Endothelial cell (in vitro differentiated cells): ENCODE measurements around the gene OR2AJ1. TPM values are rescaled to one million over a fixed set of nuclear protein-coding genes. Genes with fewer than 3 reads are reported as not detected.

ENCODE experiments used
- DNase-seq: peaks from one replicate; pipeline ENCODE4 v3.0.0; 2021; ENCODE audit warnings: low spot score
- H3K27ac Mint-ChIP-seq: one replicate; pipeline ENCODE4 v1.8.0; 2021; ENCODE audit warnings: mixed read lengths, inconsistent platforms; ENCODE audit not compliant: unreplicated experiment
- H3K27me3 Mint-ChIP-seq: one replicate; pipeline ENCODE4 v1.8.0; 2021; ENCODE audit warnings: mild to moderate bottlenecking, moderate library complexity, mixed read lengths, inconsistent platforms; ENCODE audit not compliant: unreplicated experiment
- H3K36me3 Mint-ChIP-seq: one replicate; pipeline ENCODE4 v1.8.0; 2021; ENCODE audit warnings: mild to moderate bottlenecking, low read depth, mixed read lengths, inconsistent platforms; ENCODE audit not compliant: unreplicated experiment
- H3K4me1 Mint-ChIP-seq: one replicate; pipeline ENCODE4 v1.8.0; 2021; ENCODE audit warnings: mild to moderate bottlenecking, mixed read lengths, inconsistent platforms; ENCODE audit not compliant: unreplicated experiment
- H3K4me3 Mint-ChIP-seq: one replicate; pipeline ENCODE4 v1.8.0; 2021; ENCODE audit warnings: mild to moderate bottlenecking, mixed read lengths, inconsistent platforms; ENCODE audit not compliant: unreplicated experiment
- H3K9me3 Mint-ChIP-seq: one replicate; pipeline ENCODE4 v1.8.0; 2021; ENCODE audit warnings: mixed read lengths, inconsistent platforms; ENCODE audit not compliant: unreplicated experiment
- CTCF ChIP-seq: fragments of 200-600 bp; sonication (generic); IDR thresholded peaks from one replicate; pipeline ENCODE4 v1.5.0; 2021; ENCODE audit warnings: antibody characterized with exemption; ENCODE audit not compliant: unreplicated experiment
- long read RNA-seq: library from polyadenylated mRNA; unstranded; transcript quantifications from one replicate; pipeline ENCODE4 v2.0.0, GENCODE V29; 2020; ENCODE audit not compliant: unreplicated experiment
- total RNA-seq: library from RNA; stranded (reverse); fragmentation: NEBNext Ultra II Directional; extraction: Animal tissue kit (Norgen Biotek cat#: 25700); gene quantifications from one replicate; pipeline ENCODE4 v1.2.1, GENCODE V29; 2021; ENCODE audit not compliant: unreplicated experiment

OR2AJ1 gene
- total RNA-seq: not detected
- long read RNA-seq: 0 reads

- no peak for DNase-seq
- H3K4me3 Mint-ChIP-seq: no peak within 1 kb of the TSS
- no peaks in the 10 kb centered on the region for H3K27me3 Mint-ChIP-seq
- no peak within 1 kb of the TSS for H3K27ac Mint-ChIP-seq
- peaks cover 5% of the 10 kb centered on the region for H3K9me3 Mint-ChIP-seq
- H3K4me1 Mint-ChIP-seq: no peaks in the 10 kb centered on the region
- no peaks in the 10 kb centered on the region for H3K36me3 Mint-ChIP-seq
- no peak for TF ChIP-seq CTCF
Observed at GRCh38 chr1:247924868-247925267, at the start of gene OR2AJ1. Gene OR2AJ1, plus strand, starts transcription at chr1:247924889. Its CDS starts 8,880 bp downstream, at chr1:247933769.

GRCh38 chr1:247883346-247883745, 41.3 kb upstream of the OR2AJ1 start:
- no peaks in the 10 kb centered on the region for H3K4me1 Mint-ChIP-seq
- no peaks in the 10 kb centered on the region for H3K36me3 Mint-ChIP-seq
- H3K9me3 Mint-ChIP-seq: peaks cover 10% of the 10 kb centered on the region
- no peak for DNase-seq
- peaks cover 3% of the 10 kb centered on the region for H3K27me3 Mint-ChIP-seq
- H3K27ac Mint-ChIP-seq: no peak overlapping the region
- TF ChIP-seq CTCF: no peak
- H3K4me3 Mint-ChIP-seq: no peak overlapping the region

GRCh38 chr1:247884797-247885413, 39.8 kb upstream of the OR2AJ1 start:
- peaks cover 5% of the 10 kb centered on the region for H3K9me3 Mint-ChIP-seq
- no peaks in the 10 kb centered on the region for H3K27me3 Mint-ChIP-seq
- no peaks in the 10 kb centered on the region for H3K4me1 Mint-ChIP-seq
- H3K36me3 Mint-ChIP-seq: no peaks in the 10 kb centered on the region
- no peak for DNase-seq
- no peak for TF ChIP-seq CTCF
- no peak overlapping the region for H3K4me3 Mint-ChIP-seq
- H3K27ac Mint-ChIP-seq: no peak overlapping the region

- Mint-ChIP-seq H3K4me1 (no peaks in the 10 kb centered on the region), H3K27me3 (no peaks in the 10 kb centered on the region), H3K27ac (no peak within 1 kb of the TSS), H3K4me3 (no peak within 1 kb of the TSS), H3K36me3 (peaks cover 19% of the 10 kb centered on the region), H3K9me3 (peaks cover 13% of the 10 kb centered on the region)
- no peak for DNase-seq
- no peak for TF ChIP-seq CTCF
Observed at GRCh38 chr1:247895163-247895637, 29.5 kb upstream of the OR2AJ1 start, which contains the start of gene OR2W3. Gene OR2W3, plus strand, starts transcription at chr1:247895587. Its CDS starts 0 bp downstream, at chr1:247895587.

- Mint-ChIP-seq H3K27ac (no peak overlapping the region), H3K9me3 (peaks cover 13% of the 10 kb centered on the region), H3K36me3 (peaks cover 19% of the 10 kb centered on the region), H3K4me1 (no peaks in the 10 kb centered on the region), H3K27me3 (no peaks in the 10 kb centered on the region), H3K4me3 (no peak overlapping the region)
- no peak for DNase-seq
- TF ChIP-seq CTCF: no peak
Observed at GRCh38 chr1:247895976-247896375, 28.7 kb upstream of the OR2AJ1 start.
